H9 (cell line): ENCODE measurements around the gene RABL3. TPM values are rescaled to one million over a fixed set of nuclear protein-coding genes. Genes with fewer than 3 reads are reported as not detected.

Source experiments
- DNase-seq: peaks from one replicate; pipeline ENCODE4 v3.0.0-alpha.2; 2017
- H2AFZ ChIP-seq: one replicate; pipeline ENCODE4 v1.6.1; 2013; ENCODE audit warnings: mild to moderate bottlenecking, low read length, control low read depth, moderate library complexity
- H2AK5ac ChIP-seq: 2 replicates; pipeline ENCODE4 v1.6.1; 2013; ENCODE audit warnings: low read length, control low read depth, mixed read lengths; ENCODE audit not compliant: insufficient read length
- H2BK120ac ChIP-seq: one replicate; pipeline ENCODE4 v1.6.1; 2013; ENCODE audit warnings: low read depth, mild to moderate bottlenecking, low read length, control low read depth, inconsistent platforms; ENCODE audit not compliant: poor library complexity, severe bottlenecking
- H2BK12ac ChIP-seq: 2 replicates; pipeline ENCODE4 v1.6.1; 2013; ENCODE audit warnings: low read length, control low read depth, mixed read lengths, low read depth; ENCODE audit not compliant: insufficient read length
- H2BK15ac ChIP-seq: 2 replicates; pipeline ENCODE4 v1.6.1; 2013; ENCODE audit warnings: low read depth, low read length, control low read depth
- H2BK20ac ChIP-seq: one replicate; pipeline ENCODE4 v1.6.1; 2013; ENCODE audit warnings: low read depth, mild to moderate bottlenecking, low read length, control low read depth, inconsistent platforms; ENCODE audit not compliant: poor library complexity, severe bottlenecking
- H2BK5ac ChIP-seq: 2 replicates; pipeline ENCODE4 v1.6.1; 2013; ENCODE audit warnings: low read length, control low read depth, mixed read lengths; ENCODE audit not compliant: insufficient read length
- H3K14ac ChIP-seq: 2 replicates; pipeline ENCODE4 v1.6.1; 2013; ENCODE audit warnings: low read length, control low read depth; ENCODE audit not compliant: insufficient read depth
- H3K18ac ChIP-seq: 2 replicates; pipeline ENCODE4 v1.6.1; 2013; ENCODE audit warnings: low read depth, mild to moderate bottlenecking, mixed read lengths, low read length, control low read depth; ENCODE audit not compliant: insufficient read length
- H3K23ac ChIP-seq: 2 replicates; pipeline ENCODE4 v1.6.1; 2013; ENCODE audit warnings: low read length, control low read depth, mixed read lengths, low read depth; ENCODE audit not compliant: insufficient read length
- H3K23me2 ChIP-seq: 2 replicates; pipeline ENCODE4 v1.6.1; 2013; ENCODE audit warnings: low read depth, mild to moderate bottlenecking, mixed read lengths, low read length, control low read depth; ENCODE audit not compliant: insufficient read length, poor library complexity, severe bottlenecking
- H3K27ac ChIP-seq: 2 replicates; pipeline ENCODE4 v1.5.1; 2013; ENCODE audit warnings: low read length, control low read depth, mixed read lengths, low read depth; ENCODE audit not compliant: insufficient read length
- H3K27me3 ChIP-seq: 2 replicates; pipeline ENCODE4 v1.6.1; 2013; ENCODE audit warnings: low read length, control low read depth, inconsistent platforms; ENCODE audit not compliant: insufficient read depth
- H3K4ac ChIP-seq: 2 replicates; pipeline ENCODE4 v1.6.1; 2013; ENCODE audit warnings: low read depth, mild to moderate bottlenecking, control low read depth, inconsistent platforms, low read length, moderate library complexity
- H3K4me1 ChIP-seq: 2 replicates; pipeline ENCODE4 v1.6.1; 2013; ENCODE audit warnings: low read length, control low read depth, inconsistent platforms; ENCODE audit not compliant: insufficient read depth
- H3K4me2 ChIP-seq: 2 replicates; pipeline ENCODE4 v1.6.1; 2013; ENCODE audit warnings: low read length, control low read depth, mixed read lengths; ENCODE audit not compliant: insufficient read length, insufficient read depth
- H3K56ac ChIP-seq: 2 replicates; pipeline ENCODE4 v1.6.1; 2013; ENCODE audit warnings: low read depth, mild to moderate bottlenecking, mixed read lengths, low read length, control low read depth; ENCODE audit not compliant: insufficient read length
- H3K79me1 ChIP-seq: 2 replicates; pipeline ENCODE4 v1.6.1; 2013; ENCODE audit warnings: low read depth, mild to moderate bottlenecking, moderate library complexity, low read length, control low read depth, inconsistent platforms; ENCODE audit not compliant: insufficient read depth, poor library complexity, severe bottlenecking
- H3K79me2 ChIP-seq: 2 replicates; pipeline ENCODE4 v1.6.1; 2013; ENCODE audit warnings: low read length, control low read depth, inconsistent platforms; ENCODE audit not compliant: insufficient read depth
- H3K9ac ChIP-seq: 2 replicates; pipeline ENCODE4 v1.6.1; 2013; ENCODE audit warnings: low read length, control low read depth, mixed read lengths; ENCODE audit not compliant: insufficient read length; ENCODE audit errors: extremely low read depth
- H3K9me3 ChIP-seq: one replicate; pipeline ENCODE4 v1.6.1; 2013; ENCODE audit warnings: low read depth, low read length, inconsistent platforms; ENCODE audit not compliant: control insufficient read depth
- H3T11ph ChIP-seq: one replicate; pipeline ENCODE4 v1.6.1; 2013; ENCODE audit warnings: mild to moderate bottlenecking, low read length, control low read depth, inconsistent platforms
- H4K20me1 ChIP-seq: one replicate; pipeline ENCODE4 v1.6.1; 2013; ENCODE audit not compliant: control insufficient read depth, insufficient read length, insufficient read depth
- H4K5ac ChIP-seq: 2 replicates; pipeline ENCODE4 v1.6.1; 2013; ENCODE audit warnings: low read depth, mild to moderate bottlenecking, mixed read lengths, low read length, control low read depth; ENCODE audit not compliant: insufficient read length
- H4K8ac ChIP-seq: replicated peaks from 2 replicates; pipeline ENCODE4 v1.6.1; 2013; ENCODE audit warnings: low read length, control low read depth, mixed read lengths, low read depth; ENCODE audit not compliant: insufficient read length
- H4K91ac ChIP-seq: 2 replicates; pipeline ENCODE4 v1.6.1; 2013; ENCODE audit warnings: low read depth, mild to moderate bottlenecking, moderate library complexity, mixed read lengths, low read length, control low read depth; ENCODE audit not compliant: insufficient read length
- H3K27ac Mint-ChIP-seq, 3 experiments: 2 replicates in 2 of 3; 3 replicates in 1 of 3; pipeline ENCODE4 v1.8.0; 2020 to 2021; ENCODE audit warnings: mixed read lengths in 3 of 3, mild to moderate bottlenecking in 1 of 3, moderate library complexity in 1 of 3
- H3K27me3 Mint-ChIP-seq: 2 replicates; pipeline ENCODE4 v1.8.0; 2021; ENCODE audit warnings: low read depth, mild to moderate bottlenecking, moderate library complexity, mixed read lengths
- H3K36me3 Mint-ChIP-seq, 3 experiments: 2 replicates in 2 of 3; 3 replicates in 1 of 3; pipeline ENCODE4 v1.8.0; 2020 to 2021; ENCODE audit warnings: low read depth in 3 of 3, mixed read lengths in 3 of 3; ENCODE audit not compliant: insufficient read depth in 1 of 3
- H3K4me1 Mint-ChIP-seq, 2 experiments: 2 replicates each; pipeline ENCODE4 v1.8.0; 2020; ENCODE audit warnings: mixed read lengths in 2 of 2
- H3K4me3 Mint-ChIP-seq, 2 experiments: 2 replicates in 1 of 2; 3 replicates in 1 of 2; pipeline ENCODE4 v1.8.0; 2020 to 2021; ENCODE audit warnings: mild to moderate bottlenecking in 2 of 2, mixed read lengths in 2 of 2, moderate library complexity in 1 of 2
- H3K9me3 Mint-ChIP-seq, 2 experiments: 2 replicates in 1 of 2; 3 replicates in 1 of 2; pipeline ENCODE4 v1.8.0; 2020; ENCODE audit warnings: mild to moderate bottlenecking in 2 of 2, mixed read lengths in 2 of 2, moderate library complexity in 1 of 2
- WGBS: extraction: QIAGEN DNeasy Blood & Tissue Kit; methylation state at CpG from one replicate; pipeline ENCODE4 v1.1.7; 2013; ENCODE audit warnings: missing lambda C conversion rate, low lambda C conversion rate, mixed read lengths; ENCODE audit not compliant: insufficient read length; ENCODE audit errors: extremely low coverage; 5-methylcytosine and 5-hydroxymethylcytosine counted together
- total RNA-seq: library from RNA; stranded (reverse); gene quantifications from 2 replicates; pipeline ENCODE4 v1.2.1, GENCODE V29; 2021
- TF ChIP-seq, protein P1 (sequence below): fragments of 200-600 bp; sonication (generic); conservative IDR thresholded peaks from 3 replicates; pipeline ENCODE4 v1.8.0; 2021; ENCODE audit warnings: antibody characterized with exemption, mild to moderate bottlenecking

Gene RABL3
- total RNA-seq, 1 experiment from 2014 or later, result 26.7 TPM

- no peaks in the 10 kb centered on the region for H3K36me3 Mint-ChIP-seq
- no peak overlapping the region for H3K4me2 ChIP-seq
These were observed 95.4 kb downstream of the RABL3 start for GRCh38 chr3:120646771-120647432.

More at GRCh38 chr3:120646771-120647432, 95.4 kb downstream of the RABL3 start:
- no CpG with 5 or more reads among the region's 5 CpGs for WGBS
- Histone ChIP-seq H4K8ac (no peak overlapping the region), H2AFZ (no peak overlapping the region), H4K5ac (no peak overlapping the region), H3K79me1 (no peaks in the 10 kb centered on the region), H3T11ph (no peak overlapping the region), H3K23me2 (no peaks in the 10 kb centered on the region), H3K27me3 (no peaks in the 10 kb centered on the region), H2BK20ac (no peak overlapping the region), H2AK5ac (no peak overlapping the region), H3K27ac (no peak overlapping the region), H3K9me3 (no peaks in the 10 kb centered on the region), H2BK120ac (no peak overlapping the region), H4K91ac (no peak overlapping the region), H3K23ac (no peak overlapping the region), H3K79me2 (no peaks in the 10 kb centered on the region), H2BK5ac (no peak overlapping the region), H3K18ac (no peak overlapping the region), H3K9ac (no peak overlapping the region), H2BK12ac (no peak overlapping the region), H3K4ac (no peak overlapping the region), H3K4me1 (no peaks in the 10 kb centered on the region), H3K14ac (no peak overlapping the region), H3K56ac (no peak overlapping the region), H2BK15ac (no peak overlapping the region), H4K20me1 (no peaks in the 10 kb centered on the region)
- peaks cover 9% of the 10 kb centered on the region in 2 experiments for H3K4me1 Mint-ChIP-seq
- TF ChIP-seq, protein P1, sequence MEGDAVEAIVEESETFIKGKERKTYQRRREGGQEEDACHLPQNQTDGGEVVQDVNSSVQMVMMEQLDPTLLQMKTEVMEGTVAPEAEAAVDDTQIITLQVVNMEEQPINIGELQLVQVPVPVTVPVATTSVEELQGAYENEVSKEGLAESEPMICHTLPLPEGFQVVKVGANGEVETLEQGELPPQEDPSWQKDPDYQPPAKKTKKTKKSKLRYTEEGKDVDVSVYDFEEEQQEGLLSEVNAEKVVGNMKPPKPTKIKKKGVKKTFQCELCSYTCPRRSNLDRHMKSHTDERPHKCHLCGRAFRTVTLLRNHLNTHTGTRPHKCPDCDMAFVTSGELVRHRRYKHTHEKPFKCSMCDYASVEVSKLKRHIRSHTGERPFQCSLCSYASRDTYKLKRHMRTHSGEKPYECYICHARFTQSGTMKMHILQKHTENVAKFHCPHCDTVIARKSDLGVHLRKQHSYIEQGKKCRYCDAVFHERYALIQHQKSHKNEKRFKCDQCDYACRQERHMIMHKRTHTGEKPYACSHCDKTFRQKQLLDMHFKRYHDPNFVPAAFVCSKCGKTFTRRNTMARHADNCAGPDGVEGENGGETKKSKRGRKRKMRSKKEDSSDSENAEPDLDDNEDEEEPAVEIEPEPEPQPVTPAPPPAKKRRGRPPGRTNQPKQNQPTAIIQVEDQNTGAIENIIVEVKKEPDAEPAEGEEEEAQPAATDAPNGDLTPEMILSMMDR, result no peak
- no peaks in the 10 kb centered on the region; a peak in 1 of 5 replicates for H3K9me3 Mint-ChIP-seq
- H3K27me3 Mint-ChIP-seq, result no peaks in the 10 kb centered on the region
- H3K4me3 Mint-ChIP-seq, result no peak overlapping the region
- H3K27ac Mint-ChIP-seq, result no peak overlapping the region
- DNase-seq, result no peak
